ENCODE measurements around the gene ATG7.
"Not testable (repeated sequence)": the region's sequence is repeated elsewhere in the genome, so short reads cannot be mapped to it uniquely, and the experiment has no call there.

The ATG7 gene

GRCh38 chr3:11587766-11588165 lies 315.6 kb downstream of the ATG7 start:
- DNase-seq (ENCODE audit: low read depth in 2 of 2): no peak

GRCh38 chr3:11588338-11588737 lies 316.1 kb downstream of the ATG7 start:
- no peak for DNase-seq (ENCODE audit: low read depth in 2 of 2)

GRCh38 chr3:11588755-11589154 lies 316.6 kb downstream of the ATG7 start:
- no peak for DNase-seq (ENCODE audit: low read depth in 2 of 2)

GRCh38 chr3:11589706-11590105 lies 317.5 kb downstream of the ATG7 start:
- DNase-seq (ENCODE audit: low read depth in 2 of 2): no peak

GRCh38 chr3:11591002-11591355 lies 318.8 kb downstream of the ATG7 start:
- DNase-seq (ENCODE audit: low read depth in 2 of 2): no peak

- DNase-seq (ENCODE audit: low read depth in 2 of 2): no peak
Measured at GRCh38 chr3:11591391-11592282, 319.4 kb downstream of the ATG7 start.

- DNase-seq (ENCODE audit: low read depth in 2 of 2): no peak
Measured at GRCh38 chr3:11592445-11593298, 320.5 kb downstream of the ATG7 start.

GRCh38 chr3:11593318-11594034 lies 321.3 kb downstream of the ATG7 start:
- DNase-seq (ENCODE audit: low read depth in 2 of 2): no peak

- not testable (repeated sequence) for DNase-seq (ENCODE audit: low read depth in 2 of 2)
Measured at GRCh38 chr3:11595024-11595423, 322.8 kb downstream of the ATG7 start.

- DNase-seq (ENCODE audit: low read depth in 2 of 2): no peak
Measured at GRCh38 chr3:11596387-11596786, 324.2 kb downstream of the ATG7 start.

GRCh38 chr3:11600501-11601282 lies 328.5 kb downstream of the ATG7 start:
- peak; percentile 99 for DNase-seq (ENCODE audit: low read depth in 2 of 2)

- no peak for DNase-seq (ENCODE audit: low read depth in 2 of 2)
Measured at GRCh38 chr3:11601446-11602238, 329.4 kb downstream of the ATG7 start.

- no peak for DNase-seq (ENCODE audit: low read depth in 2 of 2)
Measured at GRCh38 chr3:11602239-11602840, 330.1 kb downstream of the ATG7 start.

- no peak for DNase-seq (ENCODE audit: low read depth in 2 of 2)
Measured at GRCh38 chr3:11602886-11603527, 330.8 kb downstream of the ATG7 start.

- DNase-seq (ENCODE audit: low read depth in 2 of 2): peak; percentile 51 to 59
Measured at GRCh38 chr3:11603628-11604027, 331.4 kb downstream of the ATG7 start.

GRCh38 chr3:11604139-11604892 lies 332.1 kb downstream of the ATG7 start:
- DNase-seq (ENCODE audit: low read depth in 2 of 2): no peak

GRCh38 chr3:11605398-11605797 lies 333.2 kb downstream of the ATG7 start:
- no peak for DNase-seq (ENCODE audit: low read depth in 2 of 2)

GRCh38 chr3:11606090-11606784 lies 334.0 kb downstream of the ATG7 start:
- DNase-seq (ENCODE audit: low read depth in 2 of 2): no peak

Data from fibroblast of skin of left biceps (primary cell).